ENCODE measurements around the gene RAB31.

DNA sequence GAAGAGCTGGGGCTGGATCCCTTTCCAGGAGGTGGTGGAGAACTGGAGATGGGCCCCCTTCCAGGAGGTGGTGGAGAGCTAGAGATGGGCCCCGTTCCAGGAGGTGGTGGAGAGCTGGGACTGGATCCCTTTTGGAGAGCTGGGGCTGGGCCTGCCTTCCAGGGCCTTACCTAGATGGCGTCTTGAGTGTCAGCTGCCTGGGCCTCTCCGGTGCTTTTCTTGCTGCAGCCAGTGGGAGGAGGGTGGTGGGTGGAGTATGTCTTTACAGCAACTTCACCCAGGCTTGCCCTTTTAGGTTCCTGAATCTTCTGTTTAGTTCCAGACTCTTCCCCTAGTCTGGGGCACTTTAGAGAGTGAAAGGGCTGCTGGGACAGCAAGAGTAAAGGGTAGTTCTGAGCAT, 158.5 kb downstream of the RAB31 start:
- TF ChIP-seq, protein P1, sequence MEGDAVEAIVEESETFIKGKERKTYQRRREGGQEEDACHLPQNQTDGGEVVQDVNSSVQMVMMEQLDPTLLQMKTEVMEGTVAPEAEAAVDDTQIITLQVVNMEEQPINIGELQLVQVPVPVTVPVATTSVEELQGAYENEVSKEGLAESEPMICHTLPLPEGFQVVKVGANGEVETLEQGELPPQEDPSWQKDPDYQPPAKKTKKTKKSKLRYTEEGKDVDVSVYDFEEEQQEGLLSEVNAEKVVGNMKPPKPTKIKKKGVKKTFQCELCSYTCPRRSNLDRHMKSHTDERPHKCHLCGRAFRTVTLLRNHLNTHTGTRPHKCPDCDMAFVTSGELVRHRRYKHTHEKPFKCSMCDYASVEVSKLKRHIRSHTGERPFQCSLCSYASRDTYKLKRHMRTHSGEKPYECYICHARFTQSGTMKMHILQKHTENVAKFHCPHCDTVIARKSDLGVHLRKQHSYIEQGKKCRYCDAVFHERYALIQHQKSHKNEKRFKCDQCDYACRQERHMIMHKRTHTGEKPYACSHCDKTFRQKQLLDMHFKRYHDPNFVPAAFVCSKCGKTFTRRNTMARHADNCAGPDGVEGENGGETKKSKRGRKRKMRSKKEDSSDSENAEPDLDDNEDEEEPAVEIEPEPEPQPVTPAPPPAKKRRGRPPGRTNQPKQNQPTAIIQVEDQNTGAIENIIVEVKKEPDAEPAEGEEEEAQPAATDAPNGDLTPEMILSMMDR (IDR thresholded peaks at IDR 0.05 in 8 of 11, conservative IDR thresholded peaks at IDR 0.05 in 3 of 11): no peak
- TF ChIP-seq POLR2A (IDR thresholded peaks at IDR 0.05): no peak
